ENCODE results near the gene SMIM36. TPM values are rescaled to one million over a fixed set of nuclear protein-coding genes. Genes with fewer than 3 reads are reported as not detected.
A peak's percentile ranks its signal among the peaks of the same experiment; 100 is the strongest.
"Not testable (repeated sequence)": the region's sequence is repeated elsewhere in the genome, so short reads cannot be mapped to it uniquely, and the experiment has no call there.

The SMIM36 gene
- total RNA-seq, 2 donors from 2014 or later = not detected

- DNase-seq (peak; percentile 72 to 81), ATAC-seq (replicated peaks in 1 of 2) (peak; percentile 97 to 99)
- no peak overlapping the region for H3K4me3 Mint-ChIP-seq
- peaks cover 29% of the 10 kb centered on the region for H3K4me1 Mint-ChIP-seq (ENCODE audit: low read depth)
- H3K27ac Mint-ChIP-seq = no peak overlapping the region
- H3K9me3 Mint-ChIP-seq = no peaks in the 10 kb centered on the region
- no peaks in the 10 kb centered on the region for H3K36me3 Mint-ChIP-seq (ENCODE audit: insufficient read depth in 2 of 2)
- H3K27me3 Mint-ChIP-seq (ENCODE audit: low read depth) = peaks cover 10% of the 10 kb centered on the region
These were observed 52.3 kb downstream of the SMIM36 start for GRCh38 chr17:55458978-55459377.

DNA sequence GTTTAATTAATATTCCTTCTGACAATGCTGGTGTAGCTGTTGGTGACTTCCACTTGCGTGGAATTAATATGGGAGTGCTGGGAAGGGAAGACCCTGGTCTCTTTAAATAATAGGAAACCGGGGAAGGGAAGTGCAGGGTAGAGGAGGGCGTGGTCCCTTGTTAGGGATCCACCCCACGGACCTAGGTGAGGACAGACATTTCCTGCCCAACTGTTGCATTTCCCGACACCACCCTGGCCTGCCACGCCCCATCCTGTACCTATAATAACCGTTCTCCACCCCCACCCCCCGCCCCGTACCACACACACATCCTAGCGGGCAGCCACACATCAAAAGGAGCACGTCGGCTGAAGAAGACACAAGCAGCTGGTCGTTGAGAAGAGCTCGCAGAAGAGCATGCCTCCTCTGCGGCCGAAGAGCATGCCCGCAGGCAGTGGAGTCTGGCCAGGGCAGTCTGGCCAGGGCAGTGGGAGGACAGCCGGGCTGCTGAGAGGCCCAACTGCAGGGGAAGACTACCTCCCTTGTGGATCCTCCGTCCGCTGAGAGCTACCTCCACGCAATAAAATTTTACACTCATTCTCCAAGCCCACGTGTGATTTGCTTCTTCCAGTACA, 52.9 kb downstream of the SMIM36 start:
- Mint-ChIP-seq H3K4me3 (no peak overlapping the region), H3K36me3 (ENCODE audit: insufficient read depth in 2 of 2) (no peaks in the 10 kb centered on the region), H3K27me3 (ENCODE audit: low read depth) (peaks cover 10% of the 10 kb centered on the region), H3K4me1 (ENCODE audit: low read depth) (peaks cover 23% of the 10 kb centered on the region), H3K27ac (no peak overlapping the region), H3K9me3 (no peaks in the 10 kb centered on the region)
- ATAC-seq (replicated peaks in 1 of 2) (no peak), DNase-seq (no peak)

DNA sequence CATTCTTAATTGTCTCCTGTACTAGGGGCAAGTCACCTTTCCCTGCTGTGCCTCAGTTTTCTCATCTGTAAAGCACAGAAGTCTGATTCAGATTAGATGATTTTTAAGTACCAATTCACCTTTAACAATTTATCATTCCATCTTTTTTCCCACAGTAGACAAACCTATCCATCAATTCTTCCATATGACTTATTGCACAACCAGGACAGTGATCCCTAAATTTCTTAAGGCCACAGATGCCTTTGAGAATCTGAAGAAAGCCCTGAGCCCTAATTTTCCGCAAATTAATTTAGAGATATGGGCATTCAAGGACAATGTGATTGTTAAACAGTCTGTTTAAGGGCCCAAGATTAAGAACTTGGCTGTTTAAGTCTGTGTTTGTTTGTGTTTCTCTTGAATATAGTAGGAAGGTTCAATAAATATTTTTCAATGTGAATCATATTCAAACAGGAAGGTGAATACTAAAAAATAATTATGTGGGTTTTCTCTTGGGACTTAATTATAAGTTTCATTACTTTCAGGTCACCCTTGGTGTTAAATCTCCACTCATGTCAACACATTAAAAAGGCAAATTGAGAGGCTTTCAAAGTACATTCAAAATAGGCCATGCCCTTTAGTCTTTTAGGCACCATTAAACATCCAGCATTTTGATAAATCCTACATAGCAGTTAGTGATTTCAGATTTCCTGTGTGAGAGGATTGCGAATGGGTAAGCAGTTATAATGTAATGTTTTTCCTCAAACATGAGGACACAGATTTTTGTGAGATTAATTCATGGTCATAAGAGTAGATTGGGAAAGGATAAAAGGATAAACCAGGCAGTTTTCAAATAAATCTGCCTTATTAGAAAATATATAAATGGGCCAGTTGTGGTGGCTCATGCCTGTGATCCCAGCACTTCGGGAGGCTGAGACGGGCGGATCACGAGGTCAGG, 54.7 kb downstream of the SMIM36 start:
- Mint-ChIP-seq H3K27me3 (ENCODE audit: low read depth) (peaks cover 6% of the 10 kb centered on the region), H3K9me3 (no peaks in the 10 kb centered on the region), H3K4me1 (ENCODE audit: low read depth) (peaks cover 18% of the 10 kb centered on the region), H3K36me3 (ENCODE audit: insufficient read depth in 2 of 2) (no peaks in the 10 kb centered on the region), H3K27ac (no peak overlapping the region), H3K4me3 (no peak overlapping the region)
- DNase-seq = no peak
- ATAC-seq (replicated peaks in 1 of 2) = no peak

DNA sequence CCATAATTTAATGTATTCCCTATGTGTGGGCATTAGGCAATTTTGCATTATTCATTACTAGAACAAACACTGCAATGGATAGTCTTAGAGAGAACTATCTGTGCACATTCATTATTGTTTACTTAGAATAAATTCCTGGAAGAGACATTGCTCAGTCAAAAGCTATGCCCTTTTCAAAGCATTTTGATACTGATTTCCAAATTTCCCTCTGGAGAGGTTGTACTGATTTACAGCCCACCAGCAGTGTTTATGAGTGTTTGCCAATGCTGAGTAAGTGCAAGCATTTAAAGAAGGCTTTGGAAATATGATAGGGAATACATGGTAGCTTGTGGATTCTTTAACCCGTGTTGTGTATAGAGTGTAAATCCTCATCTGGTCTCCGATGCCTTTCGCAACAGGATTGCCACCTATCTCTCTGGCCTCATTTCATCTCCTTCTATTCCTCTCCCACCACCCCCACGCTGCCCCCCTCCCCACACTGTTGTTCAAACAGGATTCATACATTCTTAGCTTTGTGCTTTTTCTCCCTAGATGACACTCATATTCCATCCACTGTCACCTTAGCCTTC, 56.3 kb downstream of the SMIM36 start:
- Mint-ChIP-seq H3K4me3 (no peak overlapping the region), H3K9me3 (no peaks in the 10 kb centered on the region), H3K4me1 (ENCODE audit: low read depth) (peaks cover 24% of the 10 kb centered on the region), H3K27ac (no peak overlapping the region), H3K36me3 (ENCODE audit: insufficient read depth in 2 of 2) (no peaks in the 10 kb centered on the region), H3K27me3 (ENCODE audit: low read depth) (peaks cover 13% of the 10 kb centered on the region)
- ATAC-seq (replicated peaks in 1 of 2) = no peak
- no peak for DNase-seq

DNA sequence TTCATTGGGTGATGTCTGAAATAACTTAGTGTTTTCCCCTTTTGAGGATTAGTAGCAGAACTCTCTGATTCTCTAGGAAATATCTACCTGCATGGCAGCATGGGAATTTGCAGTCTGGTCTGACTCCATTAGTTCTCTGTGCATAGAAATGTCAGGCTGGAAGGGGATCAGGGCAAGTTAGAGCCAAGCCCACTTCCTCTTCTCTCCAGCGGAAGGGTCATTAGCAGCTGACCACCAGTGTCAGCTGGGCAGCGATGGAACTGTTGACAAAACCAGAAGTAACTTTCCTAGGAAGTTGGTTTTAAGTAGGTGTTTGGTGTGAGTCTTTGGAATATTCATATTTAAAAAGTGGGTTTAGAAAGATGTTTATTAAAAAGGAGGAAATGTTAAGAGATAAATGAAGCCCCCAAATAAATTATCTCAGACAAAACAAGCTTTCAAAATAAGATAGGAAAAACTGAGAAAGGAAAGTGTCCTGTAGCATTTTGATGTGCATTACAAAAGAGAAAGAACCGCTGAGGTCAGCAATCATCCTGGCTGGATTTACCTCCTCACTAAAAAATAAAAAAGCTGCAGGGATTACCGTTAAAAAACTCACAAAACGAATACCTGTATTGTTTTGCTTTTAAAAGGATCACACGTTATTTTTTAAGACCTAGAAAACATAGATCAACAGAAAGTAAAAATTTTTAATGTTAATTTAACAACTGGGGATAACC, 57.3 kb downstream of the SMIM36 start:
- peaks cover 16% of the 10 kb centered on the region for H3K4me1 Mint-ChIP-seq (ENCODE audit: low read depth)
- ATAC-seq (replicated peaks in 1 of 2) (no peak), DNase-seq (no peak)
- H3K4me3 Mint-ChIP-seq = no peak overlapping the region
- H3K27ac Mint-ChIP-seq = no peak overlapping the region
- no peaks in the 10 kb centered on the region for H3K36me3 Mint-ChIP-seq (ENCODE audit: insufficient read depth in 2 of 2)
- peaks cover 13% of the 10 kb centered on the region for H3K27me3 Mint-ChIP-seq (ENCODE audit: low read depth)
- no peaks in the 10 kb centered on the region for H3K9me3 Mint-ChIP-seq

DNA sequence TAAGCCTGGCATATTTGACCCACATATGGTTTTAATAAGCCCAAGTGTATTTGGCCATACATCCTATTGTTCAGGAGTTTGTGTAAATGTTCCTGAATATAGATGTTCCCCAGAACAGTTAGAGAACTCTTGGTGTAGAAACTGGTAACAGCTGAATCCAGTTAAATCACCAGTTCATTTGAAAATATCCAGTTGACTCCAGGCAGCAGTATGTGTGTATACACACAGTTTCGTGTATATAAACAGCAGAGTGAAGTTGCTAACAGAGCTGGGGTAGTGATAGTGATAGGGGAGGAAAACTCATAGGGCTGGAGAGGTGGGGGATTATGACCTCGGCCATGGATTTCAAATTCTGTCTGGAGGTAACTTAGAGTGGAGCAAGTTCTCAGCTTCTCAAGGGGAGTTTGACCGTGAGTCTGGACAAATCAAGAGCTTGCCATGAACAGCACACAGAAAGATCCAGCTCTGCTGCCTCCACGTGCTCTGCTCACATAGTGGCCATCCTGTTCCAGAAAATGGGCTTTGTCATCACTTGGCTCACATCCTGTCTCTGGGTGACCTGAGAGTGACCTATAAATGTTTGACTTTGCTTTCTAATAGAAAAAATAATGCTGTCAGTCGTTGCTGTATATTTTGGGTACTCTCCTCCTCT, 59.0 kb downstream of the SMIM36 start:
- DNase-seq (no peak), ATAC-seq (replicated peaks in 1 of 2) (no peak)
- Mint-ChIP-seq H3K4me3 (no peak overlapping the region), H3K36me3 (ENCODE audit: insufficient read depth in 2 of 2) (no peaks in the 10 kb centered on the region), H3K9me3 (no peaks in the 10 kb centered on the region), H3K4me1 (ENCODE audit: low read depth) (peaks cover 6% of the 10 kb centered on the region), H3K27me3 (ENCODE audit: low read depth) (peaks cover 18% of the 10 kb centered on the region), H3K27ac (no peak overlapping the region)

DNA sequence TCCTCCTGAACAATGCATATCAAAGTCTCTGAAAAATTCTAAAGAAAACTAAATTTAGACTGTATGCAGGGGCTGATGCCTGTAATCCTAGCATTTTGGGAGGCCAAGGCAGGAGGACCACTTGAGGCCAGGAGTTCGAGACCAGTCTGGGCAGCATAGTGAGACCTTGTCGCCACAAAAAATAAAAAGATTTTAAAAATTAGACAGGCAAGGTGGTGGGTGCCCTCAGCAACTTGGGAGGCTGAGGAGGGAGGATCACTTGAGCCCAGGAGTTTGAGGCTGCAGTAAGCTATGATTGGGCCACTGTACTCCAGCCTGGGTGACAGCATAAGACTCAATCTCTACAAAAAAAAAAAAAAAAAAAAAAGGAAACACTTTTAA, 59.5 kb downstream of the SMIM36 start:
- H3K36me3 Mint-ChIP-seq (ENCODE audit: insufficient read depth in 2 of 2) = no peaks in the 10 kb centered on the region
- ATAC-seq (replicated peaks in 1 of 2) = no peak
- no peaks in the 10 kb centered on the region for H3K9me3 Mint-ChIP-seq
- DNase-seq = no peak
- peaks cover 18% of the 10 kb centered on the region for H3K27me3 Mint-ChIP-seq (ENCODE audit: low read depth)
- H3K27ac Mint-ChIP-seq = no peak overlapping the region
- H3K4me3 Mint-ChIP-seq = no peak overlapping the region
- H3K4me1 Mint-ChIP-seq (ENCODE audit: low read depth) = peaks cover 6% of the 10 kb centered on the region

GRCh38 chr17:55451203-55451641, 60.0 kb downstream of the SMIM36 start:
- no peak for ATAC-seq (replicated peaks in 1 of 2)
- H3K36me3 Mint-ChIP-seq (ENCODE audit: insufficient read depth in 2 of 2) = no peaks in the 10 kb centered on the region
- no peak for DNase-seq
- H3K27me3 Mint-ChIP-seq (ENCODE audit: low read depth) = peaks cover 18% of the 10 kb centered on the region
- H3K4me1 Mint-ChIP-seq (ENCODE audit: low read depth) = peaks cover 6% of the 10 kb centered on the region
- H3K27ac Mint-ChIP-seq = no peak overlapping the region
- no peaks in the 10 kb centered on the region for H3K9me3 Mint-ChIP-seq
- no peak overlapping the region for H3K4me3 Mint-ChIP-seq

GRCh38 chr17:55450232-55450825, 60.9 kb downstream of the SMIM36 start:
- Mint-ChIP-seq H3K4me1 (ENCODE audit: low read depth) (peaks cover 6% of the 10 kb centered on the region), H3K27ac (no peak overlapping the region), H3K36me3 (ENCODE audit: insufficient read depth in 2 of 2) (no peaks in the 10 kb centered on the region), H3K27me3 (ENCODE audit: low read depth) (peaks cover 15% of the 10 kb centered on the region), H3K4me3 (no peak overlapping the region), H3K9me3 (no peaks in the 10 kb centered on the region)
- ATAC-seq (replicated peaks in 1 of 2) = no peak
- no peak for DNase-seq

GRCh38 chr17:55448681-55449080, 62.6 kb downstream of the SMIM36 start:
- Mint-ChIP-seq H3K36me3 (ENCODE audit: insufficient read depth in 2 of 2) (no peaks in the 10 kb centered on the region), H3K27ac (no peak overlapping the region), H3K4me1 (ENCODE audit: low read depth) (peaks cover 6% of the 10 kb centered on the region), H3K27me3 (ENCODE audit: low read depth) (peaks cover 13% of the 10 kb centered on the region), H3K9me3 (no peaks in the 10 kb centered on the region), H3K4me3 (no peak overlapping the region)
- DNase-seq = no peak
- ATAC-seq (replicated peaks in 1 of 2) = no peak

- H3K4me1 Mint-ChIP-seq (ENCODE audit: low read depth) = peaks cover 6% of the 10 kb centered on the region
- no peak for DNase-seq
- no peak overlapping the region for H3K27ac Mint-ChIP-seq
- H3K4me3 Mint-ChIP-seq = no peak overlapping the region
- peaks cover 13% of the 10 kb centered on the region for H3K27me3 Mint-ChIP-seq (ENCODE audit: low read depth)
- ATAC-seq (replicated peaks in 1 of 2) = no peak
- H3K36me3 Mint-ChIP-seq (ENCODE audit: insufficient read depth in 2 of 2) = no peaks in the 10 kb centered on the region
- H3K9me3 Mint-ChIP-seq = no peaks in the 10 kb centered on the region
These were observed 64.6 kb downstream of the SMIM36 start for GRCh38 chr17:55446581-55447205.

GRCh38 chr17:55446004-55446403, 65.2 kb downstream of the SMIM36 start:
- H3K9me3 Mint-ChIP-seq; H3K4me1 Mint-ChIP-seq (ENCODE audit: low read depth); H3K27ac Mint-ChIP-seq; H3K36me3 Mint-ChIP-seq (ENCODE audit: insufficient read depth in 2 of 2); ATAC-seq (replicated peaks in 1 of 2); H3K4me3 Mint-ChIP-seq; H3K27me3 Mint-ChIP-seq (ENCODE audit: low read depth); DNase-seq: not testable (repeated sequence)
